ENCODE results near the gene TAL1.

TAL1 gene

GRCh38 chr1:47252369-47252768 is 20.3 kb upstream of the TAL1 start:
- H4K20me1 ChIP-seq (ENCODE audit: insufficient read depth, low read length, poor library complexity, severe bottlenecking): no peaks in the 10 kb centered on the region
- TF ChIP-seq CTCF (conservative IDR thresholded peaks at IDR 0.05; ENCODE audit: low read length) (no peak), EZH2phosphoT487 (IDR thresholded peaks at IDR 0.05; ENCODE audit: borderline replicate concordance) (no peak)
- no peaks in the 10 kb centered on the region for H3K27me3 ChIP-seq (ENCODE audit: insufficient read depth, low read length, poor library complexity, severe bottlenecking)
- no peak overlapping the region for H3K9ac ChIP-seq (ENCODE audit: low read depth, low read length, poor library complexity, severe bottlenecking)
- peaks cover 59% of the 10 kb centered on the region; the same call in 1 of the 2 replicates for H3K36me3 ChIP-seq (ENCODE audit: insufficient read depth, low read length)
- no peak overlapping the region for H3K4me3 ChIP-seq (ENCODE audit: low read length, poor library complexity, severe bottlenecking)
- no peaks in the 10 kb centered on the region for H3K9me3 ChIP-seq (ENCODE audit: insufficient read depth, low read depth, low read length)
- no peaks in the 10 kb centered on the region for H3F3A ChIP-seq (ENCODE audit: low read depth)
- no peaks in the 10 kb centered on the region for H3K79me2 ChIP-seq (ENCODE audit: insufficient read depth, low read length)
- H3K4me1 ChIP-seq (ENCODE audit: insufficient read depth, low read length, poor library complexity, severe bottlenecking): no peaks in the 10 kb centered on the region
- H2AFZ ChIP-seq (ENCODE audit: low read length): no peak overlapping the region
- no peak overlapping the region for H3K4me2 ChIP-seq (ENCODE audit: low read depth, low read length, poor library complexity, severe bottlenecking)
- H3K9me2 ChIP-seq (replicated peaks; ENCODE audit: low read depth, low read length): no peaks in the 10 kb centered on the region

GRCh38 chr1:47249755-47250154 is 17.7 kb upstream of the TAL1 start:
- no peak overlapping the region for H3K4me3 ChIP-seq (ENCODE audit: low read length, poor library complexity, severe bottlenecking)
- TF ChIP-seq CTCF (conservative IDR thresholded peaks at IDR 0.05; ENCODE audit: low read length): no peak
- no peak for TF ChIP-seq EZH2phosphoT487 (IDR thresholded peaks at IDR 0.05; ENCODE audit: borderline replicate concordance)
- H3K9me3 ChIP-seq (ENCODE audit: insufficient read depth, low read depth, low read length): no peaks in the 10 kb centered on the region
- H3K27me3 ChIP-seq (ENCODE audit: insufficient read depth, low read length, poor library complexity, severe bottlenecking): no peaks in the 10 kb centered on the region
- H3K4me1 ChIP-seq (ENCODE audit: insufficient read depth, low read length, poor library complexity, severe bottlenecking): no peaks in the 10 kb centered on the region
- H3K9me2 ChIP-seq (replicated peaks; ENCODE audit: low read depth, low read length): no peaks in the 10 kb centered on the region
- no peak overlapping the region for H2AFZ ChIP-seq (ENCODE audit: low read length)
- peaks cover 37% of the 10 kb centered on the region; the same call in 1 of the 2 replicates for H3K36me3 ChIP-seq (ENCODE audit: insufficient read depth, low read length)
- H3K79me2 ChIP-seq (ENCODE audit: insufficient read depth, low read length): no peaks in the 10 kb centered on the region
- H3K9ac ChIP-seq (ENCODE audit: low read depth, low read length, poor library complexity, severe bottlenecking): no peak overlapping the region
- H4K20me1 ChIP-seq (ENCODE audit: insufficient read depth, low read length, poor library complexity, severe bottlenecking): no peaks in the 10 kb centered on the region
- H3F3A ChIP-seq (ENCODE audit: low read depth): no peaks in the 10 kb centered on the region
- H3K4me2 ChIP-seq (ENCODE audit: low read depth, low read length, poor library complexity, severe bottlenecking): no peak overlapping the region

- H4K20me1 ChIP-seq (ENCODE audit: insufficient read depth, low read length, poor library complexity, severe bottlenecking): no peaks in the 10 kb centered on the region
- H3K4me2 ChIP-seq (ENCODE audit: low read depth, low read length, poor library complexity, severe bottlenecking): no peak overlapping the region
- H2AFZ ChIP-seq (ENCODE audit: low read length): no peak overlapping the region
- no peaks in the 10 kb centered on the region for H3K27me3 ChIP-seq (ENCODE audit: insufficient read depth, low read length, poor library complexity, severe bottlenecking)
- H3F3A ChIP-seq (ENCODE audit: low read depth): no peaks in the 10 kb centered on the region
- no peak overlapping the region for H3K9ac ChIP-seq (ENCODE audit: low read depth, low read length, poor library complexity, severe bottlenecking)
- no peaks in the 10 kb centered on the region for H3K9me3 ChIP-seq (ENCODE audit: insufficient read depth, low read depth, low read length)
- no peaks in the 10 kb centered on the region for H3K79me2 ChIP-seq (ENCODE audit: insufficient read depth, low read length)
- H3K9me2 ChIP-seq (replicated peaks; ENCODE audit: low read depth, low read length): no peaks in the 10 kb centered on the region
- H3K4me3 ChIP-seq (ENCODE audit: low read length, poor library complexity, severe bottlenecking): no peak overlapping the region
- no peaks in the 10 kb centered on the region for H3K4me1 ChIP-seq (ENCODE audit: insufficient read depth, low read length, poor library complexity, severe bottlenecking)
- TF ChIP-seq CTCF (conservative IDR thresholded peaks at IDR 0.05; ENCODE audit: low read length) (no peak), EZH2phosphoT487 (IDR thresholded peaks at IDR 0.05; ENCODE audit: borderline replicate concordance) (no peak)
- no peaks in the 10 kb centered on the region; the same call in 1 of the 2 replicates for H3K36me3 ChIP-seq (ENCODE audit: insufficient read depth, low read length)
Measured at GRCh38 chr1:47244339-47244862, 12.4 kb upstream of the TAL1 start.
